Measurements from ENCODE around the gene TES.

GRCh38 chr7:116259871-116260440 is 49.6 kb downstream of the TES start:
- TF ChIP-seq POLR2A (IDR thresholded peaks at IDR 0.05) (no peak), CTCF (IDR thresholded peaks at IDR 0.05) (no peak)

Data from testis (tissue), 2 donors.